HG03196 (cell line): ENCODE results near the gene EPGN.
A peak's percentile ranks its signal among the peaks of the same experiment; 100 is the strongest.
"Not testable (repeated sequence)": the region's sequence is repeated elsewhere in the genome, so short reads cannot be mapped to it uniquely, and the experiment has no call there.

Experiments
- ATAC-seq: cut with Tn5 transposase; IDR thresholded peaks from one replicate; pipeline ENCODE4 v1.9.1; 2021; ENCODE audit not compliant: unreplicated experiment

EPGN gene

GRCh38 chr4:74335341-74336021 lies 27.2 kb downstream of the EPGN start:
- ATAC-seq = peak; percentile 66

- no peak for ATAC-seq
Measured at GRCh38 chr4:74338792-74339333, 30.6 kb downstream of the EPGN start.

- ATAC-seq = no peak
Measured at GRCh38 chr4:74339501-74339900, 31.2 kb downstream of the EPGN start.

DNA sequence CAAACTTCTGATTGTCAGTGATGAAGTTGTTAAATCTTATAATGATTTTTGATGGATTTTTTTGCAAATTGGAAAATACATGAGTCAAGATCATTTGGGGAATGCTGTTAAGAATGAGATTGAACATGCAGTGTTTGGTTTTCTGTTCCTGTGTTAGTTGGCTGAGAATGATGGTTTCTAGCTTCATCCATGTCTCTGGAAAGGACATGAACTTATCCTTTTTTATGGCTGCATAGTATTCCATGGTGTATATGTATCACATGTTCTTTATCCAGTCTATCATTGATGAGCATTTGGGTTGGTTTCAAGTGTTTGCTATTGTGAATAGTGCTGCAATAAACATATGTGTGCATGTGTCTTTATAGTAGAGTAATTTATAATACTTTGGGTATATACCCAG lies 32.2 kb downstream of the EPGN start:
- ATAC-seq = not testable (repeated sequence)

DNA sequence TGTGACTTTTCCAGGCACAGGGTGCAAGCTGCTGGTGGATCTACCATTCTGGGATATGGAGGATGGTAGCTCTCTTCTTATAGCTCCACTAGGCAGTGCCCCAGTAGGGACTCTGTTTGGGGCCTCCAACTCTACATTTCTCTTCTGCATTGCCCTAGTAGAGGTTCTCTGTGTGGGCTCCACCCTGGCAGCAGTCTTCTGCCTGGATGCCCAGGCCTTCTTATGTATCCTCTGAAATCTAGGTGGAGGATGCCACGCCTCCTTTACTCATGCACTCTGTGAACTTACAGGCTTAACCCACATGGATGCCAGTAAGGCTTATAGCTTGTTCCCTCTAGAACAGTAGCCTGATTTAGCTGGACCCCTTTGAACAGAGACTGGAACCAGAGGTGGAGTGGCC lies 35.8 kb downstream of the EPGN start:
- no peak for ATAC-seq

- no peak for ATAC-seq
Measured at GRCh38 chr4:74353858-74354257, 45.6 kb downstream of the EPGN start.

DNA sequence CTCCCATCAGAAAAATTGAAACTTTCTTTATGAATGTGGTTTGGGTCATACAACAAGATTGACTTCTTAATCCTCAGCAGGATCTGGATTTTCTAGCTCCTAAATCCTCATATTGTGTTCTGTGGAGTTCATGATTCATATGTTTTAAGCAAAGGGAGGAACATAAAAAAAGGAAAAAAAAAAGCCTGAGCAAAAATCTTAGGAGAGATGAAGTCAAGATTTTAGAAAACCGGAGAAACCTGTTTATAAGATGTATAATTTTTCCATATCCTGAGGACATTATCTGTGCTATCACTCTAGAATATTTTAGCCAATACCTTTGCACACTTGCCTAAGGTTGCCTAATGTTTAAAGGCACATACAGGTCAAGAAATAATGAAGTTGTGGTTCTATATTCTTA lies 49.7 kb downstream of the EPGN start:
- no peak for ATAC-seq

DNA sequence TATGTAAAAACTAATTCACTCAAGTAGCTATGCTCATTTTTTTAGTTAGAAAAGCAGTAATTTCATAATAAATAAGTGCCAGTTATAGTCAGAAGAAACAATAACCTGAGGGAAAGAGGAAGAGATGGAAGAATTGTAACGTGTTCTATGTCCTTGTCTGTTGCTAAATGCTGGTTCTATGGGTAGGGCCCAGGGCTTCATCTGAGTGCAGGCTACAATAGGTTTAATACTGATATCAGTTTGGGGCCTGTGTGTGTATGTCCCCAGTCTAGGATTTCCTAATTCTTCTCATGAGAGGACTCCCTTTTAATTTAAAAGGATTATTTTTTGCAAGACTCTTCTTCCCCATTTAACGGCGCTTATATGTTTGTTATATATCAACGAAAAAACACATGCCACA lies 53.4 kb downstream of the EPGN start:
- ATAC-seq = no peak

DNA sequence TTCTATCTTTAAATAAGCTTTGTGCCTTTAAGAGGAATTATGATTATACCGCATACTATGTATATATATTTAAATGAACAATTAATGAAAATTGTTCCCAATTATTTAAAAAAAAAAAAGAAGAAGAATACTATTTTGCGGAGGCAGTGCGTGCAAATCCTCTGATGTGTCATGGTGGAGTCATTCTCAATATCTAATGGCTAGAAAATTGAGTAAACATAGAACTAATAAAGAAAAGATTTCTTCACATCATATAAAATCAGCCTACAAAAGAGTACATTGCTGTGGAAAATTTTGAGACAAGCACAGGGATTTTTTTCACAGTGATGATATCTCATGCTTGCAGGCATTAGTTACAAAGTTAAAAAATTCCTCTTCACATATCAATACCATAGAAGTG lies 54.1 kb downstream of the EPGN start:
- ATAC-seq = no peak

GRCh38 chr4:74364256-74364651 lies 56.0 kb downstream of the EPGN start:
- ATAC-seq = no peak

- peak; percentile 46 for ATAC-seq
Measured at GRCh38 chr4:74364652-74365491, 56.6 kb downstream of the EPGN start, which contains the start of gene EREG. TSS of gene EREG (plus strand) at chr4:74365145. CDS start at chr4:74365309, 164 bp downstream.

GRCh38 chr4:74365761-74366160 lies 57.5 kb downstream of the EPGN start:
- ATAC-seq = no peak
